ENCODE results near the gene SH3BGRL2. TPM values are rescaled to one million over a fixed set of nuclear protein-coding genes. Genes with fewer than 3 reads are reported as not detected.

SH3BGRL2 gene
- total and polyA plus RNA-seq, 2 of the 4 experiments (the other 2 are of a cell fraction), result 2.4 to 5.6 TPM

- no peak overlapping the region for H3K9ac ChIP-seq (ENCODE audit: low read depth, low read length)
- no peak overlapping the region for H3K4ac ChIP-seq (ENCODE audit: low read depth, low read length)
- TF ChIP-seq MAFK (IDR thresholded peaks at IDR 0.05; ENCODE audit: low read depth, low read length), result peak; percentile 95
- TF ChIP-seq RCOR1 (IDR thresholded peaks at IDR 0.05; ENCODE audit: insufficient replicate concordance, low read length), result no peak
- peaks cover 2% of the 10 kb centered on the region for H3K27me3 ChIP-seq (ENCODE audit: control insufficient read depth, insufficient read depth, low read length)
- no peak overlapping the region for H3K4me3 ChIP-seq (ENCODE audit: insufficient read depth, low read depth, low read length)
- H2AK9ac ChIP-seq (replicated peaks; ENCODE audit: low read depth, low read length, poor library complexity), result no peak overlapping the region
- POLR2A ChIA-PET (ENCODE audit: unreplicated experiment), result no interaction called here
- dilution Hi-C loops (cut with HindIII; ENCODE audit: low sequenced_read_pairs, unreplicated experiment) (no loop called here), intact Hi-C loops (cut with micrococcal nuclease) (no loop called here), in situ Hi-C loops (cut with MboI; ENCODE audit: low sequenced_read_pairs) (no loop called here)
- H4K91ac ChIP-seq (ENCODE audit: insufficient read depth, low read depth, low read length), result no peak overlapping the region
- no peak overlapping the region for H2BK5ac ChIP-seq (ENCODE audit: low read depth, low read length, poor library complexity, severe bottlenecking)
- H2BK120ac ChIP-seq (ENCODE audit: low read depth, low read length), result no peak overlapping the region
- H2AFZ ChIP-seq (replicated peaks; ENCODE audit: low read length, poor library complexity), result no peak overlapping the region
- no peak overlapping the region for H3K4me2 ChIP-seq (ENCODE audit: low read depth, low read length)
- no peak overlapping the region for H2BK15ac ChIP-seq (ENCODE audit: low read depth, low read length)
- H2BK20ac ChIP-seq (ENCODE audit: low read depth, low read length), result no peak overlapping the region
- no peak overlapping the region for H3K27ac ChIP-seq (ENCODE audit: insufficient read depth, low read length)
- no peaks in the 10 kb centered on the region for H3K9me3 ChIP-seq (ENCODE audit: control insufficient read depth, insufficient read depth, low read length)
- no TSS peak for BruUV-seq (replicated peaks)
- no peak overlapping the region for H4K8ac ChIP-seq (ENCODE audit: low read depth in 2 of 2, low read length in 2 of 2)
- H4K5ac ChIP-seq (ENCODE audit: low read depth, low read length), result no peak overlapping the region
- H2AK5ac ChIP-seq (ENCODE audit: low read depth, low read length), result no peak overlapping the region
- 0 out of 2 replicates have a peak, but pooled peaks cover 1% of the 10 kb centered on the region for H3K4me1 ChIP-seq (ENCODE audit: control insufficient read depth, insufficient read depth, low read length)
- H3K14ac ChIP-seq (replicated peaks; ENCODE audit: low read depth, low read length), result no peak overlapping the region
- peaks cover 3% of the 10 kb centered on the region; the same call in 1 of the 2 replicates for H3K9me1 ChIP-seq (ENCODE audit: insufficient read depth, low read length)
- no peaks in the 10 kb centered on the region for H3K79me1 ChIP-seq (ENCODE audit: low read depth in 1 of 2, low read length in 2 of 2)
- H3K18ac ChIP-seq (ENCODE audit: low read depth, low read length), result no peak overlapping the region
- H4K20me1 ChIP-seq (ENCODE audit: insufficient read depth, low read length), result no peaks in the 10 kb centered on the region
- H3K36me3 ChIP-seq (ENCODE audit: control insufficient read depth, insufficient read depth, low read length), result no peaks in the 10 kb centered on the region
- DNase-seq, result no peak
- H3K56ac ChIP-seq (ENCODE audit: extremely low read depth, insufficient read depth, low read length), result no peak overlapping the region
- CTCF ChIA-PET, result no interaction called here
- H3K23ac ChIP-seq (ENCODE audit: low read depth, low read length), result no peak overlapping the region
- no peak for ATAC-seq (ENCODE audit: low read depth)
Measured at GRCh38 chr6:79625746-79626145, 5.4 kb upstream of the SH3BGRL2 start.

Measured in IMR-90 (cell line).